AG04450 (cell line): Measurements from ENCODE around the gene RAB3IP. TPM values are rescaled to one million over a fixed set of nuclear protein-coding genes. Genes with fewer than 3 reads are reported as not detected.
"Not testable (repeated sequence)": the region's sequence is repeated elsewhere in the genome, so short reads cannot be mapped to it uniquely, and the experiment has no call there.

Experiments
- CTCF ChIA-PET: fragments of 300-600, 350-600 bp; formaldehyde crosslinking; extraction: SDS; loops from one replicate; lab custom pipeline; 2022; ENCODE audit warnings: antibody characterized with exemption, inconsistent platforms; lab: Charles Lee
- POLR2A ChIA-PET: fragments of 350-600 bp; formaldehyde crosslinking; extraction: SDS; loops from one replicate; lab custom pipeline; 2021; ENCODE audit warnings: antibody characterized with exemption, inconsistent platforms; lab: Yijun Ruan, JAX
- DNase-seq: peaks from one replicate; pipeline ENCODE4 v3.0.0-alpha.2; 2011; ENCODE audit warnings: low read depth, low spot score
- H3K27ac ChIP-seq: one replicate; pipeline ENCODE4 v1.5.1; 2012; ENCODE audit warnings: low read depth, low read length, control low read depth
- H3K27me3 ChIP-seq: one replicate; pipeline ENCODE4 v1.6.0; 2012; ENCODE audit warnings: low read length; ENCODE audit not compliant: control insufficient read depth, insufficient read depth
- H3K4me3 ChIP-seq: 2 replicates; pipeline ENCODE4 v1.5.1; 2011; ENCODE audit warnings: mild to moderate bottlenecking, low read depth, low read length, control low read depth
- H3K9me3 ChIP-seq: 2 replicates; pipeline ENCODE4 v1.5.1; 2012; ENCODE audit warnings: low read length; ENCODE audit not compliant: control insufficient read depth, insufficient read depth
- CTCF ChIP-seq: IDR thresholded peaks from 2 replicates; pipeline ENCODE4 v1.5.1; 2011; ENCODE audit warnings: low read depth, low read length, control low read depth, inconsistent platforms
- polyA plus RNA-seq: library from polyadenylated mRNA; depleted of rRNA; stranded (reverse); fragments of >200 nt; gene quantifications from 2 replicates; pipeline ENCODE4 v1.2.3, GENCODE V29; 2011

The RAB3IP gene
- polyA plus RNA-seq, 1 experiment = 3.1 TPM

- no peak overlapping the region for H3K27ac ChIP-seq
- no peak for DNase-seq
- H3K9me3 ChIP-seq = no peaks in the 10 kb centered on the region; the same call in 1 of the 2 replicates
- no peaks in the 10 kb centered on the region for H3K27me3 ChIP-seq
- ChIA-PET POLR2A (no interaction called here), CTCF (interaction anchor here (0.6 kb wide), 1 partner anchor 119 kb away, joined by 4 read pairs; no protein-coding TSS in a partner anchor)
- H3K4me3 ChIP-seq = no peak overlapping the region
- no peak for TF ChIP-seq CTCF
These were observed 16.6 kb downstream of the RAB3IP start for GRCh38 chr12:69755302-69755701.

- DNase-seq = no peak
- Histone ChIP-seq H3K9me3 (no peaks in the 10 kb centered on the region; the same call in 1 of the 2 replicates), H3K27me3 (no peaks in the 10 kb centered on the region), H3K4me3 (no peak overlapping the region), H3K27ac (no peak overlapping the region)
- POLR2A ChIA-PET = no interaction called here
- CTCF ChIA-PET = no interaction called here
- no peak for TF ChIP-seq CTCF
These were observed 17.6 kb downstream of the RAB3IP start for GRCh38 chr12:69756088-69756755.

GRCh38 chr12:69758105-69758504, 19.4 kb downstream of the RAB3IP start:
- Histone ChIP-seq H3K9me3 (no peaks in the 10 kb centered on the region; the same call in 1 of the 2 replicates), H3K4me3 (no peak overlapping the region), H3K27ac (no peak overlapping the region), H3K27me3 (no peaks in the 10 kb centered on the region)
- TF ChIP-seq CTCF = no peak
- ChIA-PET POLR2A (no interaction called here), CTCF (no interaction called here)
- DNase-seq = no peak

- POLR2A ChIA-PET, H3K4me3 ChIP-seq, DNase-seq, H3K27me3 ChIP-seq, H3K27ac ChIP-seq, CTCF ChIA-PET, H3K9me3 ChIP-seq: not testable (repeated sequence)
These were observed 20.9 kb downstream of the RAB3IP start for GRCh38 chr12:69759581-69759980.

GRCh38 chr12:69765515-69765914, 26.9 kb downstream of the RAB3IP start:
- Histone ChIP-seq H3K4me3 (no peak overlapping the region), H3K27me3 (no peaks in the 10 kb centered on the region), H3K9me3 (peaks cover 11% of the 10 kb centered on the region), H3K27ac (no peak overlapping the region)
- DNase-seq = no peak
- CTCF ChIA-PET = no interaction called here
- POLR2A ChIA-PET = no interaction called here
- TF ChIP-seq CTCF = no peak
